ENCODE data around the gene B4GALNT2.
A peak's percentile ranks its signal among the peaks of the same experiment; 100 is the strongest.
"Not testable (repeated sequence)": the region's sequence is repeated elsewhere in the genome, so short reads cannot be mapped to it uniquely, and the experiment has no call there.

B4GALNT2 gene

DNA sequence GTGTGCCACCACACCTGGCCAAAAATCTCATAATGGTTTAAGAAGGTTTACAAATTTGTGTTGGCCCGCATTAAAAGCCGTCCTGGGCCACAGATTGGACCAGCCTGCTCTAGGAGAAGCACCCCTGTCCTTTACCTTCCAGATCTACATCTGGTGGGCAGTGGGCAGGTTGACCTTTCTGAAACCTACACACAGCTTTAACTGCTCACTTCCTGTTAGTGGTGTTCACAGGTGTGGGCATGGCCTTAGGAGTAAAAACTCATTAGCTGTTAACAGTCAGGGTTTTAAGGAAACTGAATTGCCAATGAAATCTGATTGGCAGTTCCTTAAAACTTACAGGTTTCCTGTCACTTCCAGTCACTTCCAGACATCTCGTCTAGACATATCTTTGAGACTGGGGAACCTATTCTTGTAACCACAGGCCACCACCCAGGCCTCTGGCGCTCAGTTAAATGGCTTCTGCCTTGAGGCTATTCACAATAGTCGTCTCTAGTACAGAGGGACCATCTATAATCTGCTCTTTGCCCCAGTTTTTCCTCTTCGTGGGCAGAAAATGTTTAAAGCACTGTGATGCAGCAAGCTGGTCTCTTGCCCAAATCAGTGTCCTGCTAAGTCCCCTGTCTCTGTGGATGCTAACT lies 48.5 kb downstream of the B4GALNT2 start:
- DNase-seq, result no peak

DNA sequence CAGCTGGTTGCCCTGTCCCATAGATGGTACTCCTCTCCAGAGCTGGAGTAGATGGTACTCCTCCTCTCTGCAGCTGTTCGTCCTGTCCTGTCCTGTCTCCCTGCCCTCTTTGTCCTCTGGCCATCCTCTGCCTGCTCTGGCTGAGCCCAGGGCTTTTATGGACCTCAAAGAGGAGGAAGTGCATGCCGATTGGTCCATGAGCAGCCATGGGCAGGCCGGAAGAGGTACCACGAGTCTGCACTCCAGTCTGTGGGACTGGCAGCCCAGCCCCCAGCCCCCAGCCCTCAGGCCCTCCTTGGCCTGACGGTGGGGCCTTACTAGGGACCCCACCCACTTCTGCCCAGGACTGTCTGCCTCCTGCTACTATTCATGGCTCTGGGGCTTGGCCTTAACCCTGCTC lies 50.8 kb downstream of the B4GALNT2 start:
- no peak for DNase-seq

DNA sequence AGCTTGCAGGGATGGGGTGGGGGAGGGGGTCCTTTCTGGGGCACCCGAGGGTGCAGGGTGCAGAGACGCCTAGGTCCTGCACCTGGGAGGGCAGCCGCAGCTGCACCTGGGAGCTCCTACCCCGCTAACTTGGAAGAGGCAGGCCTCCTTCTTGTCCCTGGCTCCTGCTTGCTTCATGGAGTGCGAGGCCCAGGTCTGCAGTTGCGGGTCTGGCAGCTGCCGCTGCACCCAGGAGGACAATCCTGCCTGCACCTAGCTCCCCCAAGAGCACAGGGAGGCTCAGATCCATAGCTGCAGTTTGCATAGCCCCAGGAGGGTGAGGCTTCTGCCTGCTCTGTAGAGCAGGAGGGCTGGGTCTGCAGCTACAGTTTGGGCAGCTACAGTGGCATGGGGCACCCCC lies 51.2 kb downstream of the B4GALNT2 start:
- DNase-seq, result no peak

DNA sequence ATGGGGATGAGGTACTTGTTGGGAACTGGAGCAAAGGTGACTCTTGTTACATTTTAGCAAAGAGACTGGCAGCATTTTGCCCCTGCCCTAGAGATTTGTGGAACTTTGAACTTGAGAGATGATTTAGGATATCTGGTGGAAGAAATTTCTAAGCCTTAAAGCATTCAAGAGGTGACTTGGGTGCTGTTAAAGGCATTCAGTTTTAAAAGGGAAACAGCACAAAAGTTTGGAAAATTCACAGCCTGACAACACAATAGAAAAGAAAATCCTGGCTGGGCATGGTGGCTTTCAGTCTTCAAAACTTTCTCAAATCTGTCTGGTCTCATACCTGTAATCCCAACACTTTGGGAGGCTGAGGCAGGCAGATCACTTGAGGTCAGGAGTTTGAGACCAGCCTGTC lies 52.0 kb downstream of the B4GALNT2 start:
- DNase-seq, result not testable (repeated sequence)

DNA sequence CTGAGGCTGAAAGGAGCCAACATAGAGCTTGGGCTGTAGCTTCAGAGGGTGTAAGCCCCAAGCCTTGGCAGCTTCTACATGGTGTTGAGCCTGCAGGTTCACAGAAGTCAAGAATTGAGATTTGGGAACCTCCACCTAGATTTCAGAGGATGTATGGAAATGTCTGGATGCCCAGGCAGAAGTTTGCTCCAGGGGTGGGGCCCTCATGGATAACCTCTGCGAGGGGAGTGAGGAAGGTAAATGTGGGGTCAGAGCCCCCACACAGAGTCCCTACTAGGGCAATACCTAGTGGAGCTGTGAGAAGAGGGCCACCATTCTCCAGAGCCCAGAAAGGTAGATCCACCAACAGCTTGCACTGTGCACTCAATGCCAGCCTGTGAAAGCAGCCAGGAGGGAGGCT lies 52.8 kb downstream of the B4GALNT2 start:
- not testable (repeated sequence) for DNase-seq

DNA sequence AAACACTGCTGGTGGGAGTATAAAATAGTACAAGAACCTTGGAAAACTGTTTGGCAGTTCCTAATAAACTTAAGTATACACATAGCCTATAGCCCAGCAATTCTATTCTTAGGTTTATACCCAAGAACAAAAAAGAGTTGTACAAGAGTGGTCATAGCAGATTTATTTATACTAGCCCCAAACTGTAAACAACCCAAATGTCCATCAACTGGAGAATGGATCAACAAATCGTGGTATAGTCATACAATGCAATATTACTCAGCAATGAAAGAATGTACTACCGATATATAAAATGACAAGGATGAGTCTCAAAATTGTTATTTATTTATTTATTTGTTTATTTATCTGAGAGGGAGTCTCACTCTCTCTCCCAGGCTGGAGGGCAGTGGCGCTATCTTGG lies 54.7 kb downstream of the B4GALNT2 start:
- no peak for DNase-seq

DNA sequence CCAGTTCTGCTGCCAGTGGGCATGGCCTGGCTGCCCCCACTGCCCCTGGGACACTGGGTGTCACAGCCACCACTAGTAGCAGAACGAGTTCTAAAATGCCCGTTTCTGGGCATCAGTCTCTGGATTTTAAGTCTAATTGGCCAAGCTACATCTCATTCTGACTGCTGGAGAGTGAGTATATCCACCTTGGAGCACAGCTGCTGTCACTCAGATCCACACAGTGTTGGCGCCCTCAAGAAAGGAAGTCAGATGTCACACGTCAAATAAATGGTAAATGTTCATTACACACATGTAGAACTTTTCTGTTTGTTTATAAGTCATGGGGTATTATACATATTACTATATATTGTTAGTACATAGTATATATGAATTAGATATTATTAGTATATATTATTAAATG lies 58.4 kb downstream of the B4GALNT2 start:
- DNase-seq, result no peak

DNA sequence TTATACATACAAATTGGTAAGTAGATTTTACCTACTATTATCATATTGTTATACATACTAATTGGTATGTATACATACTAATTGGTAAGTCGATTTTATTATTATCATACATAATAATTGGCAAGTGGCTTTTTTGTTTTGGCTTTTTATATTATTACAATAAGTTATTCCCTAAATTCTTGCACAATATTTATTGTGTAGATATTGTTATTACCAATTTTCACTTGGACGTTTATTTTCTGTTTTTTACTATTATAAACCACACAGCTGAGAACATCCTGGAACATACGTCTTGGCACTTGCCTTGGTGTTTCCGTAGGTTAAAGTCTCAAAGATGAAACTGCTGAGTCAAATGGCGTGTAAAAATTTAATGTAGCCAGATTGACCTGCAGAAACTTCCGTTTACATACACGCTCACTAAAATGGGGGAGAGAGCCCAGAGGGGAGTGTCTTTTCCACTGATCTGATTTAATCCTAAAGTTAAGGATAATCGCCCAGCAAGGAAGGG lies 58.9 kb downstream of the B4GALNT2 start:
- DNase-seq, result no peak

DNA sequence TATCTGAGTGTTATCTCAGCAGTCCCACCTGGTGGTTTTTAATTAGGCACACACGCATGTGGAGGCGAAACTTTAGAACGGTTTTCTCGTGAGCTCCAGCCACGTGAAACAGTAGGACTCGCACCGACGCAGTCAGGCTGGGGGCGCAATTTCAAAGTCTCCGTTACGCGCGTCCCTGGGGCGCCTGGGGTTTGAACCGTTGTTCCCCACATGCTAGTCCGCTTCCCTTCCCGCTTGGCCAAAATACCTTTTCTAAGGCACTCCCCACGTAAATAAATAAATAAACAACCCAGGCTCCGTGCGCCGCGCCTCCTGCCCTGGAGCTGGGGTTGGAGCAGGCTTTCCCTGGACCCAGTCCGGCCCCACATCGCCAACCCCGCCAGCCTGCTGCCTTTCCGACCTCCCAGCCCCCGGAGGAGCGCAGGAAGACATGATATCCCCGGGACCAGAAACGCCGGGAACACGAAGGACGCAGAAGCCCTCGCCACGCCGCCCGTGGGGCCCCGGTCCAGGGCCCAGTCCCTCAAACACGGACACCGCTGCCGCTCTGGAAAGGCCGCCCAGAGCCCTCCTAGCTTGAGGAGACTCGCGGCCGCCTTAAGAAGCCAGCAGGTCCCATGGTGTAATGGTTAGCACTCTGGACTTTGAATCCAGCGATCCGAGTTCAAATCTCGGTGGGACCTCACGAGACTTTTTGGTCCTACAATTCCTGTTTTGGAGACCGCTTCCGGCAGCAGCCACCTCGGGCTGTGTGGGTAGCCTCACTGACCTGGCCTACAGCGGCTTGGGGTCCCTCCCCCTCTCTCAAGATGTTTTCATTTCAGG lies 59.6 kb downstream of the B4GALNT2 start:
- peak; percentile 54 to 98 (median 90) for DNase-seq

DNA sequence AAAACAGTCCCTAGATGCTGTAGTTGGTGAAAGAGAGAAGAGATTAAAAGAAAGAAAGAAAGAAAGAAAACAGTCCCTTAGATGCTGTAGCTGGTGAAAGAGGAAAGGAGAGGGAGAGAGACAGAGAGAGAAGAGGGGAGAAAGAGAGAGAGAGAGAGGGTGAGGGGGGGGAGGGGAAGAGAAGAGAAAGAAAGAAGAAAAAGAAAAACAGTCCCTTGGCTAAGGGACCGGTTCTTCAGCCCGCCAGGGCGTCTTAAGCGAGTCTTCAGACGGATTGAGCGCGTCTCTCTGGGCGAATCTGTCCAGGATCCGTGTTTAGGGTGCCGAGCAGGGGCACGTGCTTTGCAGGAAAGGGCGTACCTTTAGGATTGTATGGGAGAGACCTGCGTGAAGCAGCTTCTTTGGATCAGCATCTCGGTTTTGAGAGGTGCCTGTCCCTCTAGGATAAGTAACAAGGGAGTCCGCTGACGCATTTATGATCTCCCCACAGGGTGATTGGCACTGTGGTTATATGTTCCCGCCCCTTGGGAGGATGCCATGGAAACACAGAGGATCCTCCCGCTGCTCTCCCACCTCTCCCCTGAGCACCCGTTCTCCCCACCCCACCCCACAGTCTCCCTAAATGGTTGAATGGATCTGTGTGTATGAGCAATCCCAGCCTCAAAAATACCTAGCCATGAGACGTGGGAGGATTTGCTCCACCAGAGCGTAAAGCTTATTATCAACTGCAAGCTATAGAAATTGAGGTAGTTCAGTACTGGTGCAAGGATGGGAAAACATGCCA lies 61.1 kb downstream of the B4GALNT2 start:
- DNase-seq, result peak in 40 of 51 donors; percentile 12 to 87 (median 44)

DNA sequence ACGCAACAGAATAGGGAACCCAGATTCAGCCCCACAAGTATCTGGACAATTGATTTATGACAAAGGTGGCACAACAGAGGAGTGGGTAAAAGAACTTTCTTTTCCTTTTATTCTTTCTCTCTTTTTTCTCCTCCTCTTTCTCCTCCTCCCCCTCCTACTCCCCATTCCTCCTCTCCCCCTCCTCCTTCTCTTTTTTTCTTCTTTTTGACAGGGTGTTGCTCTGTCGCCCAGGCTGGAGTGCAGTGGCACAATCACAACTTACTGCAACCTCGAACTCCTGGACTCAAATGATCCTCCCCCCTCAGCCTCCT lies 61.7 kb downstream of the B4GALNT2 start:
- no peak for DNase-seq

DNA sequence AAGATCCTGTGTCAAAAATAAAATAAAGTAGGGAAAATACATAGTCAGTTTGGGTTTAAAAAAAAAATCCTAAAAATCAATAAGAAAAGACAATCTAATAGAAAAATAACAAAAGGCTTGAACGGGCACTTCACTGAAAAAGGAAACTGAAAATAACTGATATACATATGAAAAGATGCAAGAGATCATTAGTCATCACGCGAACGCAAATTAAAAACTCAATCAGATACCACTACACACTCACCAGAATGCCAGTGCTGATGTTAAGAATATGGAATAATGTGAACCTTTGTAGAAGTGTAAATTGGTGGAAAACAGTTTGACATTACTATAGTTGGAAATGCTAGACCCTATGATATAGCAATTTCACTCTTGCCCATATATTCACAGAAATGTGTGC lies 63.2 kb downstream of the B4GALNT2 start:
- DNase-seq, result no peak

DNA sequence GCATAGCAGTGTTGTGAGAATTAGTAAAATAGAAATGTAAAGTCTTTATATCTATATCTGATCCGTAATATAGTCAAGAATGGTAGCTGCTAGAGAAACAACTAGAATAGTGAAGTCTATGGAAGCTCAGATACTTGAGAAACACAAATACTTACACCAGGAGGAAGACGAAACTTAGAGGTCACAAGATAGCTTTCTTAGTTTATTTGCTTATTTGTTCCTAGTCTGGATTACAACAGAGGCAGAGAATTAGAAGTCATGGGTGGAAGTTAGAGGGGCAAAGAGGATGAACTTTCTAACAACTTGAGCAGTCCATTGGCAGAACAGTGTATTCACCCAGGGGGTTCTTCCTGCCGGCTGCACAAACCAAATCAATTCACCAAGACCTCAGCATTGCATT lies 64.0 kb downstream of the B4GALNT2 start:
- no peak for DNase-seq

DNA sequence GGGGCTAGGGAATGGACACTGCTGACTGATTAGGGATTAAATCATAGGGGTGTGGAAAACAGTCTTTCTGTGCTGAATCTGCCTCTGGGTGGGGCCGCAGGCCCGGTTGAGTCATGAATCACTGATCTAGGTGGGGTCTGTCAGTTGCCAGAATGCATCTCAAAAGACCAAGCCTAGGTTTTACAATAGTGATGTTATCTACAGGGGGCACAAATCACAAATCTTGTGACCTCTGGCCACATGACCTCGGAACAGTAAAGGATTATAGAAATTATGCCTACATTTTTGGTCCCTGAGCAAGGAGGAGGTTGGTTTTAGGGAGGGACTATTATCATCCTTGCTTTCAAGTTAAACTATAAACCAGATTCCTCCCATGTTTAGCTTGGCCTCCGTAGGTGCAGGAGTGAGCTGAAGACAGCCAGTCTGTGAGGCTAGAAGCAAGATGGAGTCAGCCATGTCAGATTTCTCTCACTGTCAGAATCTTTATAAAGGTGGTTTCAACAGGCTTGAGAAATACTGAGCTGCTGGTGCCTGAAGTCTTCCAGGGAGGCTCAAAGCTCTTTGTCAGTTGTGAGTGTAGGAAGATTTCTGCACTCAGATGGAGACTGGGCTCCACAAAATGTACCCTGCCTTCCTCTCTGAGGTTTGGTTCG lies 64.9 kb downstream of the B4GALNT2 start:
- DNase-seq, result no peak

DNA sequence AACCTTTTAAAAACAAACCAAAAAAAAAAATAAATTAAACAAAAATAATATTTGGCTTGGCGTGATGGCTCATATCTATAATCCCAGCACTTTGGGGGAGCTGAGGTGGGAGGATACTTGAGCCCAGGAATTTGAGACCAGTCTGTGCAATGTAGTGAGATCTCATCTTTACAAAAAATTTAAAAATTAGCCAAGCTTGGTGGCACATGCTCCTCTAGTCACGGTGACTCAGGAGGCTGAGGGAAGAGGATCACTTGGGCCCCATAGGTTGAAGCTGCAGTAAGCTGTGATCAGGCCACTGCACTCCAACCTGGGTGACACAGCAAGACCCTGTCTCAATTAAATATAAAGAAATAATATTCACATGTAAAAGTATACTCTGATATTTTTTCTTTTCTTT lies 65.6 kb downstream of the B4GALNT2 start:
- DNase-seq, result no peak

DNA sequence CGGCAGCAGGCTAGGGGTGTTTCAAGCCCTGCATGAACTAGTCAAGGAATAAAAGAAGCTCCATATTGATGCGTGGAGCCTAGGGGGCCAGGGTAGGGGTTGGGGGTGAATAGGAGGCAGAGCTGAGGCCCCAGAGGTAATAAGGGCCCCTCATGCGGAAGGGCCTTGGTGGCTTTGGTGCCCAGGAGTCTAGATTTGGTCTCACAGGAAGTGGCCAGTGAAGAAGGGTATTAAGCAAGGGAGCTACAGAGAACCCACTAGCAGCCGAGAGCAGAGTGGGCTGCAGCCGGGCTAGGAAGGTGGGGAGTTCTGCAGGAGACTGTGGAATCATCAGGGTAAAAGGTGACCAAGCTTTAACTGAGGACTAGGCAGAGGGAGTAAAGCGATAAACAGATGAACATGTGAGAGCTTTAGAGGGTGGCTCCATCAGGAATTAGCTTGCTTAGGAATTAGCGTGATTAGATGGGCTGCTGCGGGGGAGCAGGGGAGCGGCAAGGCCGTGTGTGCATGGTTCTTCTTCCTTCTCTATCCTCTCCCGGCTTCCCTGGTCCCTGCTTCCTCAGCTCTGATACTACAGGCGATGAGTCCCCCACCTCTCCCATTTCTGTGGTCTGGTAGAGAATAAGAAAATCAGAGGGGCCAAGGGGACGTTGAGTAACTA lies 68.0 kb downstream of the B4GALNT2 start:
- no peak for DNase-seq

DNA sequence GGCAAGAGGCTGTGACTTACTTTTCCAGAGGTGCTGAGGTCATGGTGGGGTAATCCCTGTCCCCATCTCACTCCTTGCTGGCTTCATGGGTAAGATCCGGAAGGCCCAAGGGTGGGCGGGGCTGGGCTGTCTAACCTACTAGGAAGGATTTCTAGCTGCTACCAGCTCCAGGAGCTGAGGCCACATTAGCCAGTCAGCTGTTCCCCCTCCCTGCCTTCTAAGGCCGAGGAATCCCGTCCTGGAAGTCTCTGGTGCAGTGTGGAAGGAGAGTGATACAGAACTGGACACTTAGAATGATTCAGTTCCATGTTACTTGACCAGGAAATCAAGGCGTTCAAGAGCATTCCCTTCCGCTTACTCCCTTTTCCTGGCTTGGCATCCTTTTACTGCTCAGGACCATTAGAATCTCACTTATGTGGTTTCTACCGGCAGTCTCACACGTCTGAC lies 68.9 kb downstream of the B4GALNT2 start:
- DNase-seq, result no peak

DNA sequence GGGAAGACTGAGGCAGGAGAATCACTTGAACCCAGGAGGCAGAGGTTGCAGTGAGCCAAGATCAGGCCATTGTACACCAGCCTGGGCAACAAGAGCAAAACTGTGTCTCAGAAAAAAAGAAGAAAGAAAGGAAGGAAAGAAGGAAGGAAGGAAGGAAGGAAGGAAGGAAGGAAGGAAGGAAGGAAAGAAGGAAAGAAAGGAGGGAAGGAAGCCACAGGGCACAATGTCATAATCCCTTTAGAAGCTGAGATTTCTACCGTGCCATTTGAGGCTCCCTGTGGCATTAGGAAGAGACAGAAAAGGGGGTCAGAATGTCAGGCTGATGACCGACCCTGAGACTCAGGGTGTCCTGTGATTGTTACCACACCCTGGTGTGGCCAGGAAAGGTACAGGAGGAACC lies 71.2 kb downstream of the B4GALNT2 start:
- DNase-seq, result no peak

DNA sequence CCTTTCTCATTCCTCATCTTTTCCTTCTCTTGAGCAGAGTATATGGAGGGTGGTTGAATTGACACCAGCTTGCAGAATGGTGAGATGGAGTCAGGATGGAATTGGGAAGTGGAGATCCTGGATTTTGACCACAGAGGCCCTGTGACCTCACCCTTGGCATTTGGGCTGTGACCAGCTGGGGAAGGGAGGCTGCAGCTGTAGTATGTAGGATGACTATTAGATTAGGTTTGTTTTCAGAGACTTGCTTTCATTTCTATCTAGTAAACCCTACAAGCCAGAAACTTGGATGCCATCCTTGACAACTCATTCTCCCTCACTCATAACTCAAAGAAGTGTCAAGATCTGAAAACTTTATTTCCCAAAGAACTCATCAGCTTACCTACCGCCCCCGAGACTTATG lies 71.9 kb downstream of the B4GALNT2 start:
- DNase-seq, result no peak

DNA sequence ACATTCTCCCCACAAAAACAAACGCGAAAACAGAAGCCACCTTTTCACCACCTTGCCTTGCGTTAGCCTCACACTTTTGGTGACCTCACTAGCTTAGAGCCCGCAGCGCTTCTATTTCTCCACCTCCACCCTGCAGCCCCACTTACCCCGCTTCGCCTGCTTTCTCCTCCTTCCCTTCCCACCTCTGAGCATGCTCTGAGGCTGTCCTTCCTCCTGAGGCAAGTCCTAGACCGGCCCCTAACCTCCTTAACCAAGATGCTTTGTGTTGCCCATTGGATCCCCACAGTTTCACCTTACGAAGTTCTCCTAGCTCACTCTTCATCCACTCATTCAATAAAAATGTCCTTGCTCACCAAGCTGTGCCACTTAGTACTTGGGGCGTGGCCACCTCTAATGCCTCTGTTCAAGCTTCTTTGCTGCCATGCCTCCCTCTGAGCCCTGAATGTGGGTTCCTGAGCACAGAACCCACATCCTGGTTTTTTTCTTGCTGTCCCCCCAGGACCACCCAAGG lies 76.5 kb downstream of the B4GALNT2 start:
- DNase-seq, result no peak

Data from hypothalamus (tissue), 51 donors.